Parathyroid adenoma (tissue), 2 donors: ENCODE data around the gene TMIGD1.

Experiments used
- H2AFZ ChIP-seq: fragments of 300-600 bp; sonication (generic); one replicate; pipeline ENCODE4 v1.7.0; 2017; ENCODE audit warnings: antibody characterized with exemption, mild to moderate bottlenecking
- H3K27ac ChIP-seq: fragments of 300-600 bp; sonication (generic); one replicate; pipeline ENCODE4 v1.7.0; 2017
- H3K27me3 ChIP-seq: fragments of 300-600 bp; sonication (generic); one replicate; pipeline ENCODE4 v1.7.0; 2017; ENCODE audit warnings: low read length; ENCODE audit not compliant: control insufficient read depth, insufficient read depth
- H3K36me3 ChIP-seq: fragments of 300-600 bp; sonication (generic); one replicate; pipeline ENCODE4 v1.7.0; 2017; ENCODE audit warnings: low read length; ENCODE audit not compliant: control insufficient read depth, insufficient read depth
- H3K4me1 ChIP-seq: fragments of 300-600 bp; sonication (generic); one replicate; pipeline ENCODE4 v1.7.0; 2017; ENCODE audit warnings: control low read depth
- H3K4me2 ChIP-seq: fragments of 300-600 bp; sonication (generic); one replicate; pipeline ENCODE4 v1.7.0; 2017; ENCODE audit warnings: low read length
- H3K4me3 ChIP-seq: fragments of 300-600 bp; sonication (generic); one replicate; pipeline ENCODE4 v1.7.0; 2017; ENCODE audit warnings: low read depth, low read length
- H3K79me2 ChIP-seq: fragments of 300-600 bp; sonication (generic); one replicate; pipeline ENCODE4 v1.7.0; 2017; ENCODE audit warnings: control low read depth
- H3K9ac ChIP-seq: fragments of 300-600 bp; sonication (generic); one replicate; pipeline ENCODE4 v1.7.0; 2017; ENCODE audit warnings: mild to moderate bottlenecking
- H3K9me3 ChIP-seq: fragments of 300-600 bp; sonication (generic); one replicate; pipeline ENCODE4 v1.7.0; 2017; ENCODE audit warnings: low read length; ENCODE audit not compliant: control insufficient read depth
- CTCF ChIP-seq: fragments of 300-600 bp; sonication (generic); IDR thresholded peaks from one replicate; pipeline ENCODE4 v1.7.0; 2017; ENCODE audit warnings: antibody characterized with exemption, mild to moderate bottlenecking
- donor health status: primary hyperparathyroidism.

TMIGD1 gene

GRCh38 chr17:30333503-30334360 lies at the start of gene TMIGD1:
TSS of gene TMIGD1 (minus strand) at chr17:30334057. CDS start at chr17:30332133, 1,924 bp downstream.
- Histone ChIP-seq H3K27me3 (no peaks in the 10 kb centered on the region), H3K4me3 (no peak within 1 kb of the TSS), H3K9ac (no peak within 1 kb of the TSS), H3K4me2 (no peak within 1 kb of the TSS), H3K36me3 (no peaks in the 10 kb centered on the region), H3K27ac (no peak within 1 kb of the TSS), H3K4me1 (no peaks in the 10 kb centered on the region), H3K79me2 (no peaks in the 10 kb centered on the region), H2AFZ (no peak within 1 kb of the TSS), H3K9me3 (no peaks in the 10 kb centered on the region)
- no peak for TF ChIP-seq CTCF

GRCh38 chr17:30382345-30382744 lies 48.5 kb upstream of the TMIGD1 start:
- Histone ChIP-seq H2AFZ (no peak overlapping the region), H3K27ac (no peak overlapping the region), H3K36me3 (no peaks in the 10 kb centered on the region), H3K79me2 (peaks cover 51% of the 10 kb centered on the region), H3K27me3 (no peaks in the 10 kb centered on the region), H3K4me3 (no peak overlapping the region), H3K9me3 (no peaks in the 10 kb centered on the region), H3K4me2 (no peak overlapping the region), H3K4me1 (peaks cover 19% of the 10 kb centered on the region), H3K9ac (no peak overlapping the region)
- no peak for TF ChIP-seq CTCF

GRCh38 chr17:30381340-30381659 lies 47.4 kb upstream of the TMIGD1 start:
- H3K4me2 ChIP-seq = peak overlapping the region; percentile 39
- no peak overlapping the region for H3K4me3 ChIP-seq
- no peak overlapping the region for H3K27ac ChIP-seq
- TF ChIP-seq CTCF = no peak
- no peaks in the 10 kb centered on the region for H3K36me3 ChIP-seq
- H2AFZ ChIP-seq = no peak overlapping the region
- H3K79me2 ChIP-seq = peaks cover 47% of the 10 kb centered on the region
- peaks cover 30% of the 10 kb centered on the region for H3K4me1 ChIP-seq
- no peak overlapping the region for H3K9ac ChIP-seq
- no peaks in the 10 kb centered on the region for H3K27me3 ChIP-seq
- no peaks in the 10 kb centered on the region for H3K9me3 ChIP-seq

- peaks cover 31% of the 10 kb centered on the region for H3K4me1 ChIP-seq
- H3K79me2 ChIP-seq = peaks cover 44% of the 10 kb centered on the region
- no peak overlapping the region for H3K9ac ChIP-seq
- no peak for TF ChIP-seq CTCF
- H3K4me3 ChIP-seq = peak overlapping the region; percentile 87
- no peaks in the 10 kb centered on the region for H3K36me3 ChIP-seq
- no peak overlapping the region for H3K27ac ChIP-seq
- no peak overlapping the region for H2AFZ ChIP-seq
- no peaks in the 10 kb centered on the region for H3K9me3 ChIP-seq
- H3K27me3 ChIP-seq = no peaks in the 10 kb centered on the region
- H3K4me2 ChIP-seq = peak overlapping the region; percentile 57
These were observed 46.9 kb upstream of the TMIGD1 start for GRCh38 chr17:30380643-30381339.
